ENCODE measurements around the gene ZNF275.

Gene ZNF275

GRCh38 chrX:153336988-153337387 lies 3.0 kb downstream of the ZNF275 start:
- H3K27ac ChIP-seq (ENCODE audit: low read depth, low read length): no peak overlapping the region
- peaks cover 0 to 6% of the 10 kb centered on the region in 2 donors for H3K36me3 ChIP-seq (ENCODE audit: control insufficient read depth in 1 of 2, insufficient read depth in 2 of 2, low read length in 2 of 2)
- no peak overlapping the region for H3K9ac ChIP-seq (ENCODE audit: low read depth in 1 of 2, low read length in 2 of 2)
- no peak overlapping the region for H3K4me3 ChIP-seq (ENCODE audit: low read depth in 1 of 2, low read length in 2 of 2)
- H3K4me1 ChIP-seq (ENCODE audit: control insufficient read depth in 1 of 2, insufficient read depth in 2 of 2, low read length in 2 of 2): no peaks in the 10 kb centered on the region
- no peaks in the 10 kb centered on the region for H3K9me3 ChIP-seq (ENCODE audit: control insufficient read depth in 1 of 2, low read length in 2 of 2)
- no peaks in the 10 kb centered on the region for H3K27me3 ChIP-seq (ENCODE audit: control insufficient read depth in 1 of 2, insufficient read depth in 2 of 2, low read length in 2 of 2)

- Histone ChIP-seq H3K4me1 (ENCODE audit: control insufficient read depth in 1 of 2, insufficient read depth in 2 of 2, low read length in 2 of 2) (no peaks in the 10 kb centered on the region), H3K27me3 (ENCODE audit: control insufficient read depth in 1 of 2, insufficient read depth in 2 of 2, low read length in 2 of 2) (no peaks in the 10 kb centered on the region), H3K9ac (ENCODE audit: low read depth in 1 of 2, low read length in 2 of 2) (no peak overlapping the region), H3K4me3 (ENCODE audit: low read depth in 1 of 2, low read length in 2 of 2) (no peak overlapping the region), H3K36me3 (ENCODE audit: control insufficient read depth in 1 of 2, insufficient read depth in 2 of 2, low read length in 2 of 2) (peaks cover 0 to 7% of the 10 kb centered on the region in 2 donors), H3K9me3 (ENCODE audit: control insufficient read depth in 1 of 2, low read length in 2 of 2) (no peaks in the 10 kb centered on the region), H3K27ac (ENCODE audit: low read depth, low read length) (no peak overlapping the region)
These were observed 4.9 kb downstream of the ZNF275 start for GRCh38 chrX:153338836-153339235.

- Histone ChIP-seq H3K4me1 (ENCODE audit: control insufficient read depth in 1 of 2, insufficient read depth in 2 of 2, low read length in 2 of 2) (no peaks in the 10 kb centered on the region), H3K4me3 (ENCODE audit: low read depth in 1 of 2, low read length in 2 of 2) (no peak overlapping the region), H3K27me3 (ENCODE audit: control insufficient read depth in 1 of 2, insufficient read depth in 2 of 2, low read length in 2 of 2) (no peaks in the 10 kb centered on the region), H3K27ac (ENCODE audit: low read depth, low read length) (no peak overlapping the region), H3K36me3 (ENCODE audit: control insufficient read depth in 1 of 2, insufficient read depth in 2 of 2, low read length in 2 of 2) (peaks cover 0 to 15% of the 10 kb centered on the region in 2 donors), H3K9ac (ENCODE audit: low read depth in 1 of 2, low read length in 2 of 2) (no peak overlapping the region), H3K9me3 (ENCODE audit: control insufficient read depth in 1 of 2, low read length in 2 of 2) (no peaks in the 10 kb centered on the region)
These were observed 5.7 kb downstream of the ZNF275 start for GRCh38 chrX:153339662-153340061.

- Histone ChIP-seq H3K27me3 (ENCODE audit: control insufficient read depth in 1 of 2, insufficient read depth in 2 of 2, low read length in 2 of 2) (no peaks in the 10 kb centered on the region), H3K9ac (ENCODE audit: low read depth in 1 of 2, low read length in 2 of 2) (no peak overlapping the region), H3K27ac (ENCODE audit: low read depth, low read length) (no peak overlapping the region), H3K4me1 (ENCODE audit: control insufficient read depth in 1 of 2, insufficient read depth in 2 of 2, low read length in 2 of 2) (no peaks in the 10 kb centered on the region), H3K9me3 (ENCODE audit: control insufficient read depth in 1 of 2, low read length in 2 of 2) (no peaks in the 10 kb centered on the region), H3K4me3 (ENCODE audit: low read depth in 1 of 2, low read length in 2 of 2) (no peak overlapping the region), H3K36me3 (ENCODE audit: control insufficient read depth in 1 of 2, insufficient read depth in 2 of 2, low read length in 2 of 2) (peaks cover 0 to 19% of the 10 kb centered on the region in 2 donors)
These were observed 6.2 kb downstream of the ZNF275 start for GRCh38 chrX:153340111-153340510.

- Histone ChIP-seq H3K27ac (ENCODE audit: low read depth, low read length) (no peak overlapping the region), H3K27me3 (ENCODE audit: control insufficient read depth in 1 of 2, insufficient read depth in 2 of 2, low read length in 2 of 2) (no peaks in the 10 kb centered on the region), H3K36me3 (ENCODE audit: control insufficient read depth in 1 of 2, insufficient read depth in 2 of 2, low read length in 2 of 2) (peaks cover 4 to 35% of the 10 kb centered on the region in 2 donors), H3K4me1 (ENCODE audit: control insufficient read depth in 1 of 2, insufficient read depth in 2 of 2, low read length in 2 of 2) (no peaks in the 10 kb centered on the region), H3K9me3 (ENCODE audit: control insufficient read depth in 1 of 2, low read length in 2 of 2) (no peaks in the 10 kb centered on the region), H3K9ac (ENCODE audit: low read depth in 1 of 2, low read length in 2 of 2) (no peak overlapping the region), H3K4me3 (ENCODE audit: low read depth in 1 of 2, low read length in 2 of 2) (no peak overlapping the region)
These were observed 9.0 kb downstream of the ZNF275 start for GRCh38 chrX:153342762-153343558.

GRCh38 chrX:153343674-153344073 lies 9.7 kb downstream of the ZNF275 start:
- no peak overlapping the region for H3K27ac ChIP-seq (ENCODE audit: low read depth, low read length)
- no peak overlapping the region for H3K4me3 ChIP-seq (ENCODE audit: low read depth in 1 of 2, low read length in 2 of 2)
- H3K36me3 ChIP-seq (ENCODE audit: control insufficient read depth in 1 of 2, insufficient read depth in 2 of 2, low read length in 2 of 2): peaks cover 4 to 37% of the 10 kb centered on the region in 2 donors
- H3K27me3 ChIP-seq (ENCODE audit: control insufficient read depth in 1 of 2, insufficient read depth in 2 of 2, low read length in 2 of 2): no peaks in the 10 kb centered on the region
- no peaks in the 10 kb centered on the region for H3K9me3 ChIP-seq (ENCODE audit: control insufficient read depth in 1 of 2, low read length in 2 of 2)
- no peak overlapping the region for H3K9ac ChIP-seq (ENCODE audit: low read depth in 1 of 2, low read length in 2 of 2)
- H3K4me1 ChIP-seq (ENCODE audit: control insufficient read depth in 1 of 2, insufficient read depth in 2 of 2, low read length in 2 of 2): no peaks in the 10 kb centered on the region

GRCh38 chrX:153347530-153347929 lies 13.6 kb downstream of the ZNF275 start:
- Histone ChIP-seq H3K27ac (ENCODE audit: low read depth, low read length) (no peak overlapping the region), H3K4me3 (ENCODE audit: low read depth in 1 of 2, low read length in 2 of 2) (no peak overlapping the region), H3K27me3 (ENCODE audit: control insufficient read depth in 1 of 2, insufficient read depth in 2 of 2, low read length in 2 of 2) (no peaks in the 10 kb centered on the region), H3K9ac (ENCODE audit: low read depth in 1 of 2, low read length in 2 of 2) (no peak overlapping the region), H3K4me1 (ENCODE audit: control insufficient read depth in 1 of 2, insufficient read depth in 2 of 2, low read length in 2 of 2) (no peaks in the 10 kb centered on the region), H3K36me3 (ENCODE audit: control insufficient read depth in 1 of 2, insufficient read depth in 2 of 2, low read length in 2 of 2) (peaks cover 9 to 46% of the 10 kb centered on the region in 2 donors), H3K9me3 (ENCODE audit: control insufficient read depth in 1 of 2, low read length in 2 of 2) (no peaks in the 10 kb centered on the region)

- Histone ChIP-seq H3K27ac (ENCODE audit: low read depth, low read length) (no peak overlapping the region), H3K9ac (ENCODE audit: low read depth in 1 of 2, low read length in 2 of 2) (no peak overlapping the region), H3K4me3 (ENCODE audit: low read depth in 1 of 2, low read length in 2 of 2) (no peak overlapping the region), H3K36me3 (ENCODE audit: control insufficient read depth in 1 of 2, insufficient read depth in 2 of 2, low read length in 2 of 2) (peaks cover 9 to 46% of the 10 kb centered on the region in 2 donors), H3K9me3 (ENCODE audit: control insufficient read depth in 1 of 2, low read length in 2 of 2) (no peaks in the 10 kb centered on the region), H3K27me3 (ENCODE audit: control insufficient read depth in 1 of 2, insufficient read depth in 2 of 2, low read length in 2 of 2) (no peaks in the 10 kb centered on the region), H3K4me1 (ENCODE audit: control insufficient read depth in 1 of 2, insufficient read depth in 2 of 2, low read length in 2 of 2) (no peaks in the 10 kb centered on the region)
These were observed 14.5 kb downstream of the ZNF275 start for GRCh38 chrX:153348421-153348820.

GRCh38 chrX:153349952-153350351 lies 16.0 kb downstream of the ZNF275 start:
- no peaks in the 10 kb centered on the region for H3K9me3 ChIP-seq (ENCODE audit: control insufficient read depth in 1 of 2, low read length in 2 of 2)
- H3K36me3 ChIP-seq (ENCODE audit: control insufficient read depth in 1 of 2, insufficient read depth in 2 of 2, low read length in 2 of 2): peaks cover 9 to 34% of the 10 kb centered on the region in 2 donors
- H3K4me3 ChIP-seq (ENCODE audit: low read depth in 1 of 2, low read length in 2 of 2): no peak overlapping the region
- H3K27ac ChIP-seq (ENCODE audit: low read depth, low read length): no peak overlapping the region
- no peak overlapping the region for H3K9ac ChIP-seq (ENCODE audit: low read depth in 1 of 2, low read length in 2 of 2)
- no peaks in the 10 kb centered on the region for H3K27me3 ChIP-seq (ENCODE audit: control insufficient read depth in 1 of 2, insufficient read depth in 2 of 2, low read length in 2 of 2)
- H3K4me1 ChIP-seq (ENCODE audit: control insufficient read depth in 1 of 2, insufficient read depth in 2 of 2, low read length in 2 of 2): no peaks in the 10 kb centered on the region

GRCh38 chrX:153351981-153352380 lies 18.0 kb downstream of the ZNF275 start:
- H3K9ac ChIP-seq (ENCODE audit: low read depth in 1 of 2, low read length in 2 of 2): no peak overlapping the region
- H3K27me3 ChIP-seq (ENCODE audit: control insufficient read depth in 1 of 2, insufficient read depth in 2 of 2, low read length in 2 of 2): no peaks in the 10 kb centered on the region
- H3K4me3 ChIP-seq (ENCODE audit: low read depth in 1 of 2, low read length in 2 of 2): no peak overlapping the region
- no peaks in the 10 kb centered on the region for H3K9me3 ChIP-seq (ENCODE audit: control insufficient read depth in 1 of 2, low read length in 2 of 2)
- no peak overlapping the region for H3K27ac ChIP-seq (ENCODE audit: low read depth, low read length)
- H3K4me1 ChIP-seq (ENCODE audit: control insufficient read depth in 1 of 2, insufficient read depth in 2 of 2, low read length in 2 of 2): no peaks in the 10 kb centered on the region
- H3K36me3 ChIP-seq (ENCODE audit: control insufficient read depth in 1 of 2, insufficient read depth in 2 of 2, low read length in 2 of 2): peaks cover 9 to 24% of the 10 kb centered on the region in 2 donors
